ENCODE measurements around the gene SLC8B1. TPM values are rescaled to one million over a fixed set of nuclear protein-coding genes. Genes with fewer than 3 reads are reported as not detected.

SLC8B1 gene
- total RNA-seq, 2 donors from 2014 or later, result 14.0 to 15.2 TPM

GRCh38 chr12:113262710-113263109, 72.2 kb downstream of the SLC8B1 start:
- no peak for ATAC-seq
- DNase-seq, result peak; percentile 5
- intact Hi-C loops (cut with DNase I), result no loop called here

DNA sequence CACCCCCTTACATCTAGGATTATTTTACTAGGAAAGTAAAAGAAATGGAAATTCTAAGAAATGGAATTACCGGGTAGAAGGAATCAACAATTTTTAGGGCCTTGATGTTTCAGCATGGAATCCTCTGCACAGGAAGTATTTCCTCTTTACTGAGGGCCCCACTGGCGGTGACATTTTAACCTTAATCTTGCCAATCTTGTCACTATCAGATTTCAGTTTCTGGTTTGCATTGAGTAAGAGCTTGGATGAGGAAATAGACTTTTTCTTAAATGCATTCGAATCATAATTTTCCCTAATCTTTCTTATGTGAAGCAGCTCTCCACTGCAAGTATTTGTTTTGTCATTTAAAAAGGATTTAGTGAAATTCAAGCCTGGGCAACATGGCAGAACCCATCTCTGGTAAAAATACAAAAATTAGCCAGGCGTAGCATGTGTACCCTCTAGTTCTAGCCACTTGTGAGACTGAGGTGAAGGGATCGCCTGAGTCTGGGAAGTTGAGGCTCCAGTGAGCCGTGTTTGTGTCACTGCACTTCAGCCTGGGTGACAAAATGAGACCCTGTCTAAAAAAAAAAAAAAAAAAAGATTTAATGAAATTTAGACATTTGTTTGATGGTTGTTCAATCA, 73.0 kb downstream of the SLC8B1 start:
- DNase-seq (peak; percentile 8), ATAC-seq (no peak)
- intact Hi-C loops (cut with DNase I), result no loop called here

DNA sequence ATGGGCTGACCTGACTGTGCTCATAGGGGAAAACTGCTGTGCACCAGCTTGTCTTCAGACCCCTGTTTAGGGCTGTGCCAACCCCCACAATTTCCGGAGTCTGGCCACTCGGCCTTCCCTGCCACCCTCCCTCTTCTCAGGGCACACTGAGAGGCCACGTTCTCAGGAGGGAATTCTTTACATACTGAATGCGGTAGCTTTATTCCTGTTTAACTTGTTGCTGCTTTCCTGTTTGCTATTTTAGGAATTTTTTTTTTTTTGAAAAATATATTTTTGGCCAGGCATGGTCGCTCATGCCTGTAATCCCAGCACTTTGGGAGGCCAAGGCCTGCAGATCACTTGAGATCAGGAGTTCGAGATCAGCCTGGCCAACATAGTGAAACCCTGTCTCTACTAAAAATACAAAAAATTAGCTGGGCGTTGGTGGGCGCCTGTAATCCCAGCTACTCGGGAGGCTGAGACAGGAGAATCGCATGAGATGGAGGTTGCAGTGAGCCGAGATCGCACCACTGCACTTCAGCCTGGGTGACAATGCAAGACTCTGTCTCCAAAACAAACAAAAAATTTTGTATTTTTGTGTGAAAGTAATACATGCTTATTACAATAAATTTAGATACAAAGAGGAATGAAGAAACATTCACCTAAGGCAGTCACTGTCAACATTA, 74.1 kb downstream of the SLC8B1 start:
- ATAC-seq (no peak), DNase-seq (no peak)
- intact Hi-C loops (cut with DNase I), result no loop called here

GRCh38 chr12:113260127-113260526, 74.8 kb downstream of the SLC8B1 start:
- ATAC-seq, result peak in 1 of 2 donors; percentile 32
- DNase-seq, result no peak
- intact Hi-C loops (cut with DNase I), result no loop called here

DNA sequence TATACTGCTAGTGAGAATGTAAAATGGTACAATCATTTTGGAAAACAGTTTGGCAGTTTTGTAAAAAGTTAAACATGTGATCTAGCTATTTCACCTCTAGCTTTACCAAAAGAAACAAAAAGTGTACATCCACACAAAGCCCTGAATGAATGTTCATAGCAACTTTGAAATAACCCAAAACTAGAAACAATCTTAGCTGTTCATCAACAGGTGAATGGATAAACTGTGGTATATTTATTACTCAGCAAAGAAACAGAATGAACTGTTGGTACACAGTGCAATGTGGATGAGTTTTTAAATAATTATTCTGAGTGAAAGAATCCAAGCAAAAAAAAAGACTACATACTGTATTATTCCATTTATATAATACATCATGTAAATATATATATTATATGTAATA, 77.3 kb downstream of the SLC8B1 start:
- no peak for DNase-seq
- intact Hi-C loops (cut with DNase I), result no loop called here
- ATAC-seq, result no peak

DNA sequence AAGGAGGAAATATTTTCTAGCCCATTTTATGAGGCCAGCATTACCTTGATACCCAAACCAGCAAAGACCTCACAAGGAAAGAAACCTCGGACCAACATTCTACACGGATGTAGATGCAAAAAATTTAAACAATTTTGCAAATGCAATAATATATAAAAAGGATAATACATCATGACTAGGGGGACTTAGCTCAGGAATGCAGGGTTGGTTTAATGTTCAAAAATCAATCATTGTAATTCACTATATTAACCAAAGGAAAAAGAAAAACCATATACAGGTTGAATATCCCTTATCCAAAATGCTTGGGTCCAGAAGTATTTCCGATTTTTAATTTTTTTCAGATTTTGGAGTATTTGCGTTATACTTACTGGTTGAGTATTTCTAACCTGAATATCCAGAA, 80.6 kb downstream of the SLC8B1 start:
- DNase-seq (no peak), ATAC-seq (no peak)
- intact Hi-C loops (cut with DNase I), result no loop called here

GRCh38 chr12:113253532-113254285, 81.2 kb downstream of the SLC8B1 start:
- intact Hi-C loops (cut with DNase I), result no loop called here
- DNase-seq (no peak), ATAC-seq (no peak)

- intact Hi-C loops (cut with DNase I), result no loop called here
- DNase-seq, result no peak
- ATAC-seq, result peak; percentile 50 to 57
Measured at GRCh38 chr12:113252494-113252893, 82.4 kb downstream of the SLC8B1 start.

DNA sequence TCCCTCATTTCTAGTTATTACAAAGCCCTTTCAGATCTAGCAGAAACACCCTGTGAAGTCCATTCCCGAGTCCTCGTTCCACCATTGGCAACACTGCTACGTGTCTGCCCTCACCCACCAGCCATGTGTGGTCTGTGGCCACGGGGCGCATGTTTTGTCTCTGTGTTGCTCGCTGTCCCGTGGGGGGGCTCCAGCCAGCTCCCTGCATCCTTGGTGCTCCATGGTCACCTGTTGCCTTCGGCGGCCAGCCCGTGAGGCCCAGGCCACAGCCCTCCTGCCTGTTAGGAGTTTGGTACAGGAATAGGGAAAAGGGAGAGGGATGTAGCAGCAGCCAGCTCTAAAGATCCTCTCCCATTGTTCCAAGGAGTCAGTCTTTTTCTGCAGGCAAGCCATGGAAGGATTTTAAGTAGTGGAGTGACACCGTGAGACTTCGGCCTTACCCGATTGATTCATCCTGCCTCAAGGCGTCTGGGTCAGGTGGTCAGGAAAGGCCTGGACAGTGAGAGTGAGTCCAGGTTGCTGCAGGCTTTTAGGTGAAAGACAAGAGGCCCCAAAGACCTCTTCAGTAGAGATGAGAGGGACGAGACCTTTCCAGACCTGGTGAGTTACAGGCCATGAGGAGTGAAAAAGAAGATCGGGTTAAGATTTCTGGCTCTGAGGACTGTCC, 83.4 kb downstream of the SLC8B1 start:
- DNase-seq (no peak), ATAC-seq (no peak)
- intact Hi-C loops (cut with DNase I), result no loop called here

DNA sequence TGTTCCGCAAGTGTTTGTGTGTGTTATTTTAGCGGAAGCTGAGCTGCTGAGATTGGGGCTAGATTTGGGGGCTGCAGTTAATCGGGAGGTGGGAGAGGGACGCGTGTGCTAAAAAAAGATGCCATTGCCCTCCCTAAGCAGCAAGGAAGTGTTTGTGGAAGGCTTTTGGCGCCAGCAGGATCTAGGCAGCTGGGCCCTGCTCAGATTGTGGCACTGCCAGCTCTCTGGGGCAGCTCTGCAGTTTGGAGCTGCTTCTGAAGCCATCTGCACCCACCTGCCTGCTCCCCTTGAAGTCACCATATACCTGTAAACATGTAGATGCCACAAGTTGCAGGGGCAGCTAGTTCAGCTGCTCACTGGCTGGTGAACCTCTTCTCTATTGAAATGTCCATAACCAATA, 84.9 kb downstream of the SLC8B1 start:
- intact Hi-C loops (cut with DNase I), result no loop called here
- no peak for ATAC-seq
- no peak for DNase-seq

GRCh38 chr12:113249546-113249945, 85.4 kb downstream of the SLC8B1 start:
- DNase-seq, result no peak
- no peak for ATAC-seq
- intact Hi-C loops (cut with DNase I), result no loop called here

- ATAC-seq (no peak), DNase-seq (no peak)
- intact Hi-C loops (cut with DNase I), result no loop called here
Measured at GRCh38 chr12:113248842-113249435, 86.0 kb downstream of the SLC8B1 start.

Small RNA genes lying within 50 kb of the gene (microRNA-seq; reads per million reads assigned to microRNA genes)
- gene MIR6762, result 0 to 0.82 reads per million in 2 donors

Other genes starting within 250 kb of the SLC8B1 start
- not detected for gene RASAL1, start 199.3 kb downstream of the SLC8B1 start, total RNA-seq
- gene CFAP73, start 185.4 kb downstream of the SLC8B1 start, total RNA-seq, result not detected
- gene DDX54, start 149.6 kb downstream of the SLC8B1 start, total RNA-seq, result 10 to 100 TPM; 32.4 to 39.4 TPM
- gene RITA1, start 149.4 kb downstream of the SLC8B1 start, total RNA-seq, result 10 to 100 TPM; 10.8 to 13.0 TPM
- 10 to 100 TPM; 66.1 to 80.6 TPM for gene TPCN1, start 113.6 kb downstream of the SLC8B1 start, total RNA-seq
- gene PLBD2, start 23.5 kb upstream of the SLC8B1 start, total RNA-seq, result 10 to 100 TPM; 47.5 to 48.7 TPM
- gene SDS, start 68.8 kb upstream of the SLC8B1 start, total RNA-seq, result under 1 TPM; 0.24 to 0.31 TPM
- 1 to 10 TPM; 4.2 to 7.0 TPM for gene SDSL, start 87.3 kb upstream of the SLC8B1 start, total RNA-seq
- not detected for gene LHX5, start 136.8 kb upstream of the SLC8B1 start, total RNA-seq